ENCODE data around the gene SCUBE2.

The SCUBE2 gene

GRCh38 chr11:9073466-9074225 lies 17.8 kb downstream of the SCUBE2 start:
- 79% methylated on average over 6 of the region's 6 CpGs for WGBS
- Histone ChIP-seq H3K27ac (ENCODE audit: low read depth, low read length) (no peak overlapping the region), H3K4me3 (ENCODE audit: low read length) (no peak overlapping the region), H3K9ac (ENCODE audit: low read depth, low read length) (no peak overlapping the region), H3K4me1 (ENCODE audit: insufficient read depth, low read length) (0 out of 2 replicates have a peak, but pooled peaks cover 6% of the 10 kb centered on the region), H3K27me3 (ENCODE audit: insufficient read depth, low read length) (no peaks in the 10 kb centered on the region), H3K36me3 (ENCODE audit: insufficient read depth, low read length) (no peaks in the 10 kb centered on the region), H3K9me3 (ENCODE audit: insufficient read depth, low read depth, low read length) (no peaks in the 10 kb centered on the region)

GRCh38 chr11:9072626-9073176 lies 18.7 kb downstream of the SCUBE2 start:
- H3K4me3 ChIP-seq (ENCODE audit: low read length), result no peak overlapping the region
- H3K36me3 ChIP-seq (ENCODE audit: insufficient read depth, low read length), result no peaks in the 10 kb centered on the region
- H3K9ac ChIP-seq (ENCODE audit: low read depth, low read length), result no peak overlapping the region
- H3K4me1 ChIP-seq (ENCODE audit: insufficient read depth, low read length), result 0 out of 2 replicates have a peak, but pooled peaks cover 6% of the 10 kb centered on the region
- no peaks in the 10 kb centered on the region for H3K27me3 ChIP-seq (ENCODE audit: insufficient read depth, low read length)
- H3K27ac ChIP-seq (ENCODE audit: low read depth, low read length), result no peak overlapping the region
- H3K9me3 ChIP-seq (ENCODE audit: insufficient read depth, low read depth, low read length), result no peaks in the 10 kb centered on the region
- WGBS, result 72% methylated on average over 7 of the region's 7 CpGs

GRCh38 chr11:9071692-9072091 lies 19.7 kb downstream of the SCUBE2 start:
- 81% methylated on average over 3 of the region's 3 CpGs for WGBS
- no peak overlapping the region for H3K27ac ChIP-seq (ENCODE audit: low read depth, low read length)
- H3K36me3 ChIP-seq (ENCODE audit: insufficient read depth, low read length), result no peaks in the 10 kb centered on the region
- H3K27me3 ChIP-seq (ENCODE audit: insufficient read depth, low read length), result no peaks in the 10 kb centered on the region
- no peaks in the 10 kb centered on the region for H3K9me3 ChIP-seq (ENCODE audit: insufficient read depth, low read depth, low read length)
- no peak overlapping the region for H3K4me3 ChIP-seq (ENCODE audit: low read length)
- 0 out of 2 replicates have a peak, but pooled peaks cover 6% of the 10 kb centered on the region for H3K4me1 ChIP-seq (ENCODE audit: insufficient read depth, low read length)
- no peak overlapping the region for H3K9ac ChIP-seq (ENCODE audit: low read depth, low read length)

GRCh38 chr11:9070749-9071491 lies 20.5 kb downstream of the SCUBE2 start:
- H3K27me3 ChIP-seq (ENCODE audit: insufficient read depth, low read length), result no peaks in the 10 kb centered on the region
- H3K27ac ChIP-seq (ENCODE audit: low read depth, low read length), result no peak overlapping the region
- H3K9me3 ChIP-seq (ENCODE audit: insufficient read depth, low read depth, low read length), result no peaks in the 10 kb centered on the region
- no peak overlapping the region for H3K4me3 ChIP-seq (ENCODE audit: low read length)
- 87% methylated on average over 9 of the region's 9 CpGs for WGBS
- H3K4me1 ChIP-seq (ENCODE audit: insufficient read depth, low read length), result 0 out of 2 replicates have a peak, but pooled peaks cover 6% of the 10 kb centered on the region
- H3K9ac ChIP-seq (ENCODE audit: low read depth, low read length), result no peak overlapping the region
- no peaks in the 10 kb centered on the region for H3K36me3 ChIP-seq (ENCODE audit: insufficient read depth, low read length)

GRCh38 chr11:9069862-9070470 lies 21.4 kb downstream of the SCUBE2 start:
- 79% methylated on average over 7 of the region's 7 CpGs for WGBS
- no peak overlapping the region for H3K27ac ChIP-seq (ENCODE audit: low read depth, low read length)
- no peak overlapping the region for H3K4me3 ChIP-seq (ENCODE audit: low read length)
- no peaks in the 10 kb centered on the region for H3K36me3 ChIP-seq (ENCODE audit: insufficient read depth, low read length)
- no peaks in the 10 kb centered on the region for H3K9me3 ChIP-seq (ENCODE audit: insufficient read depth, low read depth, low read length)
- 0 out of 2 replicates have a peak, but pooled peaks cover 6% of the 10 kb centered on the region for H3K4me1 ChIP-seq (ENCODE audit: insufficient read depth, low read length)
- no peak overlapping the region for H3K9ac ChIP-seq (ENCODE audit: low read depth, low read length)
- H3K27me3 ChIP-seq (ENCODE audit: insufficient read depth, low read length), result no peaks in the 10 kb centered on the region

GRCh38 chr11:9069256-9069655 lies 22.1 kb downstream of the SCUBE2 start:
- 0 out of 2 replicates have a peak, but pooled peaks cover 6% of the 10 kb centered on the region for H3K4me1 ChIP-seq (ENCODE audit: insufficient read depth, low read length)
- no peaks in the 10 kb centered on the region for H3K36me3 ChIP-seq (ENCODE audit: insufficient read depth, low read length)
- H3K9ac ChIP-seq (ENCODE audit: low read depth, low read length), result no peak overlapping the region
- no peak overlapping the region for H3K4me3 ChIP-seq (ENCODE audit: low read length)
- WGBS, result 85% methylated on average over 8 of the region's 8 CpGs
- H3K27ac ChIP-seq (ENCODE audit: low read depth, low read length), result no peak overlapping the region
- H3K27me3 ChIP-seq (ENCODE audit: insufficient read depth, low read length), result no peaks in the 10 kb centered on the region
- H3K9me3 ChIP-seq (ENCODE audit: insufficient read depth, low read depth, low read length), result no peaks in the 10 kb centered on the region

- Histone ChIP-seq H3K27ac (ENCODE audit: low read depth, low read length) (no peak overlapping the region), H3K27me3 (ENCODE audit: insufficient read depth, low read length) (no peaks in the 10 kb centered on the region), H3K36me3 (ENCODE audit: insufficient read depth, low read length) (no peaks in the 10 kb centered on the region), H3K9me3 (ENCODE audit: insufficient read depth, low read depth, low read length) (no peaks in the 10 kb centered on the region), H3K4me3 (ENCODE audit: low read length) (no peak overlapping the region), H3K9ac (ENCODE audit: low read depth, low read length) (no peak overlapping the region), H3K4me1 (ENCODE audit: insufficient read depth, low read length) (0 out of 2 replicates have a peak, but pooled peaks cover 4% of the 10 kb centered on the region)
- WGBS, result 77% methylated on average over 5 of the region's 5 CpGs
Measured at GRCh38 chr11:9066433-9066925, 24.9 kb downstream of the SCUBE2 start.

- Histone ChIP-seq H3K9ac (ENCODE audit: low read depth, low read length) (no peak overlapping the region), H3K27me3 (ENCODE audit: insufficient read depth, low read length) (no peaks in the 10 kb centered on the region), H3K27ac (ENCODE audit: low read depth, low read length) (no peak overlapping the region), H3K4me3 (ENCODE audit: low read length) (no peak overlapping the region), H3K36me3 (ENCODE audit: insufficient read depth, low read length) (no peaks in the 10 kb centered on the region), H3K9me3 (ENCODE audit: insufficient read depth, low read depth, low read length) (no peaks in the 10 kb centered on the region), H3K4me1 (ENCODE audit: insufficient read depth, low read length) (no peaks in the 10 kb centered on the region)
- WGBS, result 94% methylated on average over 15 of the region's 15 CpGs
Measured at GRCh38 chr11:9065607-9066432, 25.6 kb downstream of the SCUBE2 start.

GRCh38 chr11:9061807-9062206 lies 29.6 kb downstream of the SCUBE2 start:
- H3K4me3 ChIP-seq (ENCODE audit: low read length), result no peak overlapping the region
- peaks cover 3% of the 10 kb centered on the region; the same call in 1 of the 2 replicates for H3K4me1 ChIP-seq (ENCODE audit: insufficient read depth, low read length)
- no peak overlapping the region for H3K9ac ChIP-seq (ENCODE audit: low read depth, low read length)
- no peaks in the 10 kb centered on the region for H3K27me3 ChIP-seq (ENCODE audit: insufficient read depth, low read length)
- no peaks in the 10 kb centered on the region for H3K9me3 ChIP-seq (ENCODE audit: insufficient read depth, low read depth, low read length)
- H3K27ac ChIP-seq (ENCODE audit: low read depth, low read length), result no peak overlapping the region
- WGBS, result 67% methylated on average over 1 of the region's 1 CpG
- no peaks in the 10 kb centered on the region for H3K36me3 ChIP-seq (ENCODE audit: insufficient read depth, low read length)

GRCh38 chr11:9060700-9061111 lies 30.7 kb downstream of the SCUBE2 start:
- Histone ChIP-seq H3K4me3 (ENCODE audit: low read length) (no peak overlapping the region), H3K9ac (ENCODE audit: low read depth, low read length) (no peak overlapping the region), H3K9me3 (ENCODE audit: insufficient read depth, low read depth, low read length) (no peaks in the 10 kb centered on the region), H3K4me1 (ENCODE audit: insufficient read depth, low read length) (peaks cover 3% of the 10 kb centered on the region; the same call in 1 of the 2 replicates), H3K36me3 (ENCODE audit: insufficient read depth, low read length) (no peaks in the 10 kb centered on the region), H3K27ac (ENCODE audit: low read depth, low read length) (no peak overlapping the region), H3K27me3 (ENCODE audit: insufficient read depth, low read length) (no peaks in the 10 kb centered on the region)
- 75% methylated on average over 4 of the region's 4 CpGs for WGBS

All from HUES64 (cell line).